ENCODE results near the gene BAMBI. TPM values are rescaled to one million over a fixed set of nuclear protein-coding genes. Genes with fewer than 3 reads are reported as not detected.
A peak's percentile ranks its signal among the peaks of the same experiment; 100 is the strongest.
"Not testable (repeated sequence)": the region's sequence is repeated elsewhere in the genome, so short reads cannot be mapped to it uniquely, and the experiment has no call there.

Gene BAMBI, protein sequence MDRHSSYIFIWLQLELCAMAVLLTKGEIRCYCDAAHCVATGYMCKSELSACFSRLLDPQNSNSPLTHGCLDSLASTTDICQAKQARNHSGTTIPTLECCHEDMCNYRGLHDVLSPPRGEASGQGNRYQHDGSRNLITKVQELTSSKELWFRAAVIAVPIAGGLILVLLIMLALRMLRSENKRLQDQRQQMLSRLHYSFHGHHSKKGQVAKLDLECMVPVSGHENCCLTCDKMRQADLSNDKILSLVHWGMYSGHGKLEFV
- 1.8 TPM for polyA plus RNA-seq (ENCODE audit: insufficient read length)

DNA sequence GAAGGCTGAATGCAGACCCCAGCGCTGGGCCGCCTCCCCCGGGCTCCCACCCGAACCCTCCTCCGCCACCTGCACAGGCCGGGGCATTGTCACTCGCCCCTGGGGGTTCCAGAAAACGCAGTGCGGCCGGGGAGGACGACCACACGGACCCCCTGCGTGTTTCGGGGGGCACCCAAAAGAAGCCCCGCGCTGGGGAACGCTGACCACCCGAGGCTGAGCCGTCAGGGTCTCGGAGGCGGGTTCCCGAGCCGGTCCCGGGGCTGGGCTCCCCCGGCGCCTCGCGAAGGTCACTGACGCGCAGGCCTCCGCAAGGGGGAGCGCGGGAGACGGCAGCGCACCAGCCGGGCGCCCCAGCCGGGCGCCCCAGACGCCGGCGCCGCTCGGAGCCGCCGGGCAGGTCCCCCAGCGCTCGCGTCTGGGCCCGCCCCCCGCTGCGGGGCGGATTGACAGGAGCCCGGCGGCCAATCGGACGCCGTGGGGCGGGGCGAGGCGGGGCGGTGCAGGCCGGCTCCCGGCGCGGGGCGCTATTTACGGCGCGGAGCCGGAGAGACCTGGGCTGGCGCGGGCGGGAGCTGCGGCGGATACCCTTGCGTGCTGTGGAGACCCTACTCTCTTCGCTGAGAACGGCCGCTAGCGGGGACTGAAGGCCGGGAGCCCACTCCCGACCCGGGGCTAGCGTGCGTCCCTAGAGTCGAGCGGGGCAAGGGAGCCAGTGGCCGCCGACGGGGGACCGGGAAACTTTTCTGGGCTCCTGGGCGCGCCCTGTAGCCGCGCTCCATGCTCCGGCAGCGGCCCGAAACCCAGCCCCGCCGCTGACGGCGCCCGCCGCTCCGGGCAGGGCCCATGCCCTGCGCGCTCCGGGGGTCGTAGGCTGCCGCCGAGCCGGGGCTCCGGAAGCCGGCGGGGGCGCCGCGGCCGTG, at the start of gene BAMBI:
Gene BAMBI (plus strand): TSS at position 554 of the 920 bp plus-strand sequence. CDS start 377 bp downstream, outside the sequence.
- peak; percentile 96 for DNase-seq

DNA sequence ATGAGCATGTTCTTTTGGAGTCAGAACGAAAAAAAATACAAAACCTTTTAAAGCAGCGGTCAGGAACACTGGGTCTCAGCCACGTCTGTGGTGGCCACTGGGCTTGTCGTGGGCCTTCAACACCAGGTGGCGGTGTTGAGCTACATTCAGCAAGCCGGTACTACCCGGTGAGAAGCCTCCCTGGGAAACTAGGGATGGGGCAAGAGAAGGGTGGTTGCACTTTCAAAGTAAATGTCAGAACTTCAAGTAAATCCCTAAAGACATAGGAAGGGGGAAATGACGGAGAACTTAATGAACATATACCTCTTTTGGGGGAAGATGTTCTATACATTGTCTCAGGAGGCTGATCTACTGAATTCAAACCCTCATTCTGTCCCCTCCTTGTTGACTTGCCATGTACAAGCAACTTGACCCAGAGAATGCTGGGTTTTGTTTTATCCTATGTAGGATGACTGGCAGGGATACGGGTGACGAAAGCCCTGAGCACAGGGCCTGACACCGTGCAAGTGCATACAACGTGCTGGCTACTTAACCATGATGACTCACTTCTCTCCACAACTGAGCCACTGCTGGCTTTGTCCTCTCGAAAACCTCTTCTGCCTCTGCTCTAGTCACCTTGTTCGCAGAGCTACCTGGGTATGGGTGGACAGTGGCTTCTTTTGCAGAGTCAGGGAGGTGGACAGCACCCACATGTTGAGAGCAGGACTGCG, 49.0 kb upstream of the BAMBI start:
- DNase-seq = peak; percentile 72

- no peak for DNase-seq
Measured at GRCh38 chr10:28631896-28632583, 45.3 kb upstream of the BAMBI start.

- no peak for DNase-seq
Measured at GRCh38 chr10:28632584-28632945, 44.8 kb upstream of the BAMBI start.

DNA sequence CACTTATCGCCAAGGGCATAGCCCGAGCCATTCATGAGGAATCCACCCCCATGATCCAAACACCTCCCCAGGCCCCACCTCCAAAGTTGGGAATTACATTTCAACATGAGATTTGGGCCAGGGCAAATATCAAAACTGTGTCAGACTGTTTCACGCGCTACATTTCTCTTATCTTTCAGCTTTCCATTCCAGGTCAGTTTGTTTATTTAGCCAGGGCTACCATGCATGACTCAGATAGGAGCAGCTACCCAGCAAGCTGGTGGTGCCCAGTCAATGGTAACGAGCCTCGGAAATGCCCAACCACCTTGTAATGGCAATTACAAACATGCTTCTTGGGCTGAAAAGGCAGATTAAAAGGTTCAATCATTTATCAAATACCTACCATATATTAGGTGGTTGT, 43.6 kb upstream of the BAMBI start:
- DNase-seq = no peak

DNA sequence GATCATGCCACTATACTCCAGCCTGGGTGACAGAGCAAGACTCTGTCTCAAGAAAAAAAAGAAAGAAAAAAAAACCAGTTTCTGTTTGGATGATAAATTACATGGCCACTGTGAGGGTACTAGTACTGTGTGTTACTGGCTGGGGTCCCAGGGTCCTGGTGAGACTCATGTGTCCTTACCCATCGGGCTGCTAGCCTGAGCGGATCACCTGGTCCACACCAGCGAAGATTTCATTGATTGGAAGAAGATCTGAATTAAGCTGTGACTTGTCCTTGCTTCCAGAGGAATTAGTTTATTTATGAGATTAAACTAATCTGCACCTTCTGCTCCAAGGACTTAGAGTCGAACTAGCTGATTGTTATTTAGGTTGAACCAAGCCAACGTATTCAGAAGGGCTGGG, 40.0 kb upstream of the BAMBI start:
- DNase-seq = no peak

DNA sequence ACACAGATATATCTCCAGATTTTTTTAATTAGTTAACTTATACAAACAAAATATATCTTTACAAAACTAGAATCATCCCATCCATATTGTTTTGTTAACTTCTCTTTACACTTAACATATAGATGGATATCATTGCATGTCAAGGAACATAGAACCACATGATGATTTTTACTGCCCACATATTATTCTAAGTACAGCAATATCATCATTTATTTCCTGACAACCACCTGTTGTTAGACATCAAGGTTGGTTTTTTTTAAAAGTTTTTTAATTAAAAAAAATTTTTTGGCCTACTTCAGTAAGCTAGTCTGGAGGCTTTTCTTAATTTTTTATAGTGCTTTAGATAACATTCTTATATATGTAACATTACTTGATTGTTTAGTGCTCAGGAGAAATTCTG, 38.9 kb upstream of the BAMBI start:
- DNase-seq = no peak

DNA sequence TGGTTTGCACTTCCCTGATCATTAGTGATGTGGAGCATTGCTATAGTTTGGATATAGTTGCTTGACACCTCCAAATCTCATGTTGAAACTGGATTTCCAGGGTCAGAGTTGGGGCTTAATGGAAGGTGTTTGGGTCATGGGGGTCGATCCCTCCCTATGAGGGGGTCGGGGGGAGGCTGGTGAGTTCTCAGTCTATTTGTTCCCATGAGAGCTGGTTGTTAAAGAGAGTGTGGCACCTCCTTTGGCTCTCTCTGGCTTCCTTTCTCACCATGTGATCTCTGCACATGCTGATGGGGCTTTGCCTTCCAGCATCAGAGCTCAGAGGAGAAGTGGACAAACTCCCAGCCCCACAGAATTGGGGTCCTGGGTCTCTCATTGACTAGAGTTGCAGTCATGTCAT, 36.8 kb upstream of the BAMBI start:
- DNase-seq = no peak

- DNase-seq = no peak
Measured at GRCh38 chr10:28644647-28645046, 32.7 kb upstream of the BAMBI start.

GRCh38 chr10:28652106-28652505, 25.2 kb upstream of the BAMBI start:
- DNase-seq = no peak

- no peak for DNase-seq
Measured at GRCh38 chr10:28652703-28653102, 24.6 kb upstream of the BAMBI start.

GRCh38 chr10:28658824-28659223, 18.5 kb upstream of the BAMBI start:
- DNase-seq = not testable (repeated sequence)

DNA sequence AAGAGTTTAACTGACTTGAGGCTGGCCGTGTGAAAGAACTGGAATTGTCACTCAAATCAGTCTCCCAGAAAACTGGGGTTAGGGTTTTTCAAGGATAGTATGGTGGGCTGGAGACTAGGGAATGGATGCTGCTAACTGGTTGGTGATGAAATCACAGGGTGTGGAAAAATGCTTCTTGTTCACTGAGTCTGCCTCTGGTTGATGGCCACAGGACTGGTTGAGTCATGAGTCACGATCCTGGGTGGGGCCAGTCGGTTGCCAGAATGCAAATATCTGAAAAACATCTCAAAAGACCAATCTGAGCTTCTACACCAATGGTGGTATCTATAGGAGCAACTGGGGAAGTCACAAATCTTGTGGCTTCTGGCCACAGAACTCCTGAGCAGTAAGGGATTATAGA, 16.3 kb upstream of the BAMBI start:
- DNase-seq = no peak

DNA sequence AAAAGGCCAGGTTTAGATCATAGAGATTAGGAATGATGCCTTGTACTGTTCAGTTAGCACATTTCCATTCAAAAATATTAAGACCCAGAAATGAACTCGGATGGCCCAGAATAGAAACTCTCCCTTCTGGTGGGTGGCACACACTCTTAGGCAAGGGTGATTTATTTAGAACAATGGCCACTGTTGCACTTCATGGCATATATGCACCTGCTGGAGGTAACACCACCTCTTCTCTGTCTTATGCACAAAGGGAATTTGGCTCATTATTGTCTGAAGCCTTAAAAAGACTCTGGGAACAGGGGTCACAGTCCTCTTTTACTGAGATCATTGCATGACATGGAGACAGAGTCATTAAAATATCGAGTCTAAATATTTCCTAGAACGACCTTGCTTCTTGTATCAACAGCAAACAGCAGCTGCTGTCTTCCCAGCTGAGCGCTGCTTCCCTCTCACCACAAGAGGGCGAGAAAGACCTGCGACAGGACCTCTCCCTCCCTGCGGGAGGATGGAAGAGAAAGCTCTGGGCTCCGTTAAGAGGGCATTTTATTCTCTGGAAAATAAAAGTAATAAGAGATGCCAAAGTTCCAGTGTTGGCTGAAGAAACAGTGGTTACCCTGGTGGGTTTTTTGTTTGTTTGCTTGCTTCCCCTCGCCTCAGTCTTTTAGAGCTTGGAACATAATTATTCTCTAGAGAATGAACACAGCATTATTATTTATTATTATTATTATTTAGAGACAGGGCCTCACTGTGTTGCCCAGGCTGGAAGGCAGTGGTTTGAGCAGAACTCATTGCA, 13.5 kb upstream of the BAMBI start:
- peak; percentile 85 for DNase-seq

- DNase-seq = no peak
Measured at GRCh38 chr10:28664369-28664740, 13.0 kb upstream of the BAMBI start.

GRCh38 chr10:28666751-28667467, 10.4 kb upstream of the BAMBI start:
- no peak for DNase-seq

- peak; percentile 53 for DNase-seq
Measured at GRCh38 chr10:28668363-28669226, 8.7 kb upstream of the BAMBI start.

DNA sequence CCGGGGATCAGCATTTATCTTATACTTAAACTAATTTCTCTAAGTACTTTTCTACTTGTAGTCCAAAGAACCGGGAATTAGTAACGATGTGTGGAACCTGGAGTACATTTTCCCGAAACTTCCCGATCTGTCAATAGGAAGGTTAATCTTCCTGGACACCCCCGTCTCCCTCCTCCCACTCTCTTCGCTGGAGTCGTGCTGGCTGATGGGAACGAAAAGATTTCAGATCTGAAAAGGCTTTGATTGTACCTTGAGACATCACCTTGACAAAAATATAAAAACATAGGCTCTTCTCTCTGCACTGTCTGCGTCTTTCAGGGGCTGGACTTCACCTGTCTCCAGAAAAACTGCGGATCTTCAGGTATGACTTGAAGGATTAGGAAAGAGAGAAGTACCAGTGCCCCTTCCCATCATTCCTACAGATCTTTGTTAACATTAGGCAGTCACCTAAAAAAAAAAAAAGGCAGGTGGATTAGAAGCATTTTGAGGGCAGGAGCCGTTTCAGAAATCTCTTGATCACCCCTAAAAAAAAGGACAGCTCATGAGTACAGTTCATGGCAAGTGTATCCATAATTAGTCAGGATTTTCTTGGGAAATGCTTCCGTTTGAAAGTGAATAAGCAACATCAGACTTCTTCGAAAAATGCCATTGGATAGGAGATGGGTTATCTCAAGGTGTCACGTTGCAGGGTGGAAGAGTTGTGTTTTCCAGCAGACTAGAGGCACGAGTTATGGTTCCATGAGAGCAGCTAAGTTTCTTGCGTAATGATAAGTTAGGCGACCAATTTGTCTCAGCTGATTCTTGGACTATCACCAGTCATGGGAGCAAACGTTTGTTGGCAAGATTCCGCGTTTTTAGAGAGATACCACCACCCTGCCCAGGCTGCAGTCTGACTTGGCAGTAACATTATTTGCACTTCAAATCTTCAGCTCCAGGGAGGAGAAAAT, 7.8 kb upstream of the BAMBI start:
- DNase-seq = no peak

- DNase-seq = no peak
Measured at GRCh38 chr10:28674782-28675181, 2.5 kb upstream of the BAMBI start.

All from hindlimb muscle (tissue), 1 donor.